HG02973 (cell line): ENCODE data around the gene GLS.

ENCODE experiments used
- ATAC-seq: cut with Tn5 transposase; IDR thresholded peaks from one replicate; pipeline ENCODE4 v1.9.1; 2021; ENCODE audit warnings: moderate library complexity; ENCODE audit not compliant: unreplicated experiment

GLS gene

DNA sequence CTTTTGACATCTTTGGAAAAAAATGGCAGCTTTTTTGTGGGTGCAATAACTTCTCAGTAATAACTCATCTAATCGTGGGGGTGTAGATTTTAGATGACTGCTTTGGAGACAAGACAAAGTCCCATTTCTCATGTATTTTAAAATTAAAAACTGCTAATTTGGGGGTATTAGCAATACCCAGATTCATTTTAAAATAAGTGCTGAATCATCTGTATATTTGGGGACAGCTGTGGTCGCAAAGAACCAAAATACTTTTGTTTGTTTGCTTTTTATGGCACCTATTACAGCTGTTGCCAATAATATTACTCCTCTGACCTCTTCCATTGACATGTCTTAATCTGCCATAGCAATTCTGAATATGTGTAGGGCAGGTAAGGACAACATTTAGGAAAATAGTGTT is 87.9 kb downstream of the GLS start:
- no peak for ATAC-seq

GRCh38 chr2:190970160-190970559 is 89.5 kb downstream of the GLS start:
- ATAC-seq: no peak

- no peak for ATAC-seq
Measured at GRCh38 chr2:190970873-190971506, 90.4 kb downstream of the GLS start.

- ATAC-seq: no peak
Measured at GRCh38 chr2:190972213-190972612, 91.6 kb downstream of the GLS start.

GRCh38 chr2:190972846-190973245 is 92.2 kb downstream of the GLS start:
- no peak for ATAC-seq

DNA sequence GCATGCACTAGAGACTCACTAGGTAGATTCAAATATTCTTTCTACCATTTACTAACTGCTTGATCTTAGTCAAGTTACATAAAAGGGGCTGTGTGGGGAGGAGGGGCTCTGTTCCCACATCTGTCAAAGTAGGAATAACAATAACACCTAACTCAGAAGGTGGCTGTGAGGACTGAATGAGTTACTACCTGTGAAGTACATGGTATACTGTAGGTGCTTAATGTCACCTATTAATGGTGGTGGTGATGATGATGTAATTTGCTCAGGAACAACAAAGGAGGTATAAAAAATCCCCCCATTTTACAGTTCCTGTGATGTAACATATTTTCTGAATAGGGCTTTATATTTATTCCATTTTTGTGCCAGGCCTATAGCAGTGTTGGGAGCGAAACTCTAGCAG is 92.6 kb downstream of the GLS start:
- ATAC-seq: no peak

- no peak for ATAC-seq
Measured at GRCh38 chr2:190973726-190974628, 93.4 kb downstream of the GLS start.

DNA sequence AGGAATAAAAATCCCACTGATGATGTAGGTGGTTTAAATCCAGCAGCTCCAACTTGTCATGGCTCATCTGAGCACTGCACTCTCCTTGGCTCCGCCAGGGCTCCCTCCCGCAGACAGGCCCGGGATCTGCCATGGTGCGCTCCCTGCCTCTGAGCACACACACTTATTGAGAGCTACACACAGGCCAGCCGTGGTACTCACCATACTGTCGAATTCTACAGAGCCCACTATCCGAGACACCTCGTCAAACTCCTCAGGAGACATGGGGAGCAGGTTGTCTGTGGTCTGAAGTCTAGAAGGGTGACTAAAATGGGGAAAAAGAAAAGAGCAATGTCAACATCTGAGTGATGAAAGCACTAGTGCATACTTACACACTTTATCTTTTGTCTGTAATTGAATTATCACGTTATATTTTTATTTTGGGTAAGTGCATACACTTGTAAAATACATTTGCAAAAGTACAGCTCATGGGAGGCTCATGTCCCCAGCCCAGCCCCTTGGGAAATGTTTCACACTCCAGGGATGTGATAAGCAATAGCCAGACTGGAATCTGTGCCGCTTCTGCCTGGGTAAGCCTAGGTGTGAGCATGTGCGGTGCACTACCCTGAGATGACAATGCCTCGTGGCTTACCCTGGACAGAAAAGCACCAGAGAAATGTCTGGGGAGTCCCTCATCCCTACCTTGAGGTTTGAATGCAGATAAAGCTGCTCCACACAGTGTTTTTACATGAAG is 94.2 kb downstream of the GLS start:
- no peak for ATAC-seq

DNA sequence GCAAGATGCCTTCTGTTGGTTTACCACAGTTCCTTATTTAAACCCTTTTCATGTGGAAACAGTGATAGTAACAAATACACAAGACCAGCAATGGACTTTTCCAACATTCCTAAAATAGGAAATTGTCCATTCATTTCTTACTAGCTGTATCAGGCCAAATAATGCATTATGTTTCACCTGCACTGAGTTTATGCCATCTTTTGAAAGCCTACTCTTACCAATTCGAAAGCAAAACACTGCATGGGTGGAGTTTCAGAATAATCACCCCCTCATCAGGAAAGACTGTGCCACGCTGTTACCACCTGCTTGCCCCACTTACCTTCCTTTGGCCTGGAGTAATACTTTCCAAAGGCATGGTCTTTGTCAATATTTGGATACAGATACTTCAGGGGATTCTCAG is 95.9 kb downstream of the GLS start:
- no peak for ATAC-seq

GRCh38 chr2:190977505-190977904 is 96.9 kb downstream of the GLS start:
- no peak for ATAC-seq

DNA sequence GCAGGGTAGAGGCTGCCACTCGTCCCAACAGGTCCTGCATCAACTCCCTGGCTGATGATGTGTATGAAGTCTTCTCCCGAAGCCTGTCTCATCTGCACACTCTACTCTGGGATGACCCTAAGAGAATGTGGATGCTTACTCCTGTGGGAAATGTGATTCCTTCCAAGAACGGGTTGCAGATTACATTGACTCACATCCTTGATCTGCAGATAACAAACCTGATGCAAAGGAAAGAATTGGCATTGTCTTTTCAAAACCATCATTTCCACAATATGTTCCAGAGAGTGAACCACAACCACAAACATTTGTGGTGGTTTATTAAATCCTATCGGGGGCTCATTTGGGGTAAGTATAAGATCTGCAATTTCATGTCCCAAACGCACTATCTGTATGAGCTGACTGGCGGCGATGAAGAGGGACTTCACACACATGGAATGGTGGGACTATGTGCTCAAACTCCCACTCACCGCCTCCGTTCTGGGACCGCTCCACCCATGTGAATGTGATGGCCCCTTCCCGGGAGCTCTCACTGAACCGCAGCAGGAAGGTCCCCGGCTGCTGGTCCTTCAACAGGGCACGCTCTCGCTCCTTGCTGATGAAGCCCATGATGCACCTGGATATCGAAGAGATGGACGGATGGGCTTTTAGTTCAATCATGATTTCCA is 97.9 kb downstream of the GLS start:
- ATAC-seq: no peak

DNA sequence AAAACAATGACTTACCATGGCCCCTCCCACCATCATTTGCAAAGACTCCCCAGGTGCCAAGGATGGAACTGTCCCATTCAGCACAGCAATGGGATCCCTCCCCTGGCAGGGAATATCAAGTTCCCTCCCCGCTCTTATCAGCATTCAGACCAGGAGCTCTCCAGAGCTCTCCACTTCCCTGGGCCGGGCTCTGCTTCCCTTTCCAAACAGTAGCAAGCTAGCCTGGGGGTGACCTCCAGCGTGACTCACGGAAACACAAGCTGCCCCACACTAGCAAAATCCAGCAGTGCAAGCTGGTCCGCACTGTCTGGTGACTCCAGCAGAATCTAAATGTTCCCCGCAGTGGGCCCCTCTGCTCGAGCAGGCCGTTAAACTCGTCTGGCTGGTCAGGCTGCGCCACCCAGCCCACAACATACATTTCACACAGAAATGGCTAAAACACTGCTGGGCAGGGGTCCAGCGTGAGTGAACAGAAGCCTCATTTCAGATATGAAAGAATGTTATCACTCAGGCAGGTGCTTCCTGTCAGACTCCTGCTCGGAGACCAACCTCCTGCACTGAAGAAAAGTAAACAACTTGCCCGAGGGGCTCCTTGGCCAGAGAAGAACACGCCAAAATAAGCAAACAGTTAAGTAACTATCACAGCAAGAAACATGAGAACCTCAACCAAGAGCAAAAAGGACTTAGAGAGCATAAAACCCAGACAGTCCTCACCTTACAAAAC is 99.4 kb downstream of the GLS start:
- ATAC-seq: no peak

DNA sequence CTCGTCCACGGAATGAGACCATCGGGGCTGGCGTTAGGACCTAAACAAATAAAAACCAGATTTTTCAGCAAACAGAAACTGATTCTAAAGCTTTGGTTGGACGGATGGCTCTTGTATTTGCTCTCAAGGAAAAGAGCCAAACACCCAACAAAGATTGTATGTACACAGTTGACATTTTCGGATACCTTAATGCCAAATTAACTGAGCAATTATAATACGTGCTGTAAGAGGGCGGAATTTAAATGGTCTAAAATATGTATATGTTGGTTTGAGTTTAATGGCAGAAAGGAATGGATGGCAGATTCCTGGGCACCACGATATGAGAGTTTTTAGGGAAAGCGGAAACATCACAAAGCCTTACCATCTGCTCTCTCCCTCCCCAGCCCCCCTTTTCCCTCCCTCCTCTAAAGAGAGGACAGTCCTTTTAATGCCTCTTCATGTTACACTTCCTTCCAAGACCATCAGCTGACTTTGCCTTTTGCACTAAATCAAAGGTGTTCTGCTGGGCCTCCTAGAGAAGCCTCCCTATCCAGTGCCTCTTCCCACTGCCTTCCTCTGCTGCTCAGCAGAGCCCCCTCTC is 100.1 kb downstream of the GLS start:
- ATAC-seq: no peak

DNA sequence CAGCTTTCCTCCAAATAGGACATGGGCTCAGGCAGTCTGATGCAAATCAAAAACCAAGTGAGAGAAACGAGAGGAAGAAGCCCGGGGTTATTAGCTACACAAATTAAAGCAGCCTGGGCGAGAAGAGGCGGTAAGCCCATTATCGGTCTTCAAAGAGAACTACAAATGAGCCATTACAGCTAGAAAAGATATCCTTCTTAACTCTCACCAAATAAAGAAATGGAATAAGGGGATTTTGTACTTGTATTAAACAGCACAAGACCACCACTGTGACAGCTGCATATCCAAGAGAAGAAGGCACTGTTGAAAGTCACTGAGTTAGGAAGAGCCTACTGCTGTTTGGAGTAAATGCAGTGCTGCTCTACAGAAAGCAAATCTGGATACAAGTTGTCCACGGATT is 100.7 kb downstream of the GLS start:
- ATAC-seq: no peak

- ATAC-seq: no peak
Measured at GRCh38 chr2:190981733-190982132, 101.1 kb downstream of the GLS start.

DNA sequence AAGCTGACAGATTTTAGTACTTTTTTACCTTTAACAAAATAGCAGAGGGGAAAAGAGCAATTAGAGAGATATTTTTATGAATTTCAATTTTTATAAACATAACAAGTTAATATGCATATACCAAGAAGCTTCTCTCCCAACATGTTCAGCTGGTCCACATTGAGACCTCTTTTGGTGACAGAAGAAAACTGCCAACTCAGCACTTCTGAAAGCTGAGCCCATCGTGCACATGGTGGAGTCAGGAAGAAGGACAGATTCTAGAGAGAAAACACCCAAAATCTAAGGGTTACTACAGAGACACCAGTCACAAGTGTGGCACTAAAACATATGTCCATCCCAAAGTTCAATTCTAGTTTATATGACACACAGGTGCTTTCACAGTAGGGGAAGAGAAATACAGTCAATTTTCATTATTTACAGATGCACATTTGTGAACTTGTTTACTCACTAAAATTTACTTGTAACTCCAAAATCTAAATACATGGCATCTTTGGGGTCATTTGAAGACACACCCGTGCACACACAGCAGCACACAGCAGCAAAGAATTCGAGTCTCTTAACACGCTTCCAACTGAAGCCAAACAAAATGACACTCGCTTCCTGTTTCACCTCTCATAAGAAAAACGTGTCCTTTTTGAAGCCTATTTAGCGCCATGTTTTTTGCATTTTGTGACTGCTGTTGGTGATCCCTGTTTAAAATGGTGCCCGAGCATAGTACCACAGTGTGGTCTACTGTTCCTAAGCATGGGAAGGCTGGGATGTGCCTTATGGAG is 101.8 kb downstream of the GLS start:
- ATAC-seq: no peak

GRCh38 chr2:190984595-190984994 is 104.0 kb downstream of the GLS start:
- ATAC-seq: no peak

GRCh38 chr2:190986221-190986953 is 105.8 kb downstream of the GLS start:
- no peak for ATAC-seq

GRCh38 chr2:190987116-190987515 is 106.5 kb downstream of the GLS start:
- no peak for ATAC-seq
